CD4-positive, alpha-beta T cell (primary cell): ENCODE measurements around the gene MCTS1. TPM values are rescaled to one million over a fixed set of nuclear protein-coding genes. Genes with fewer than 3 reads are reported as not detected.
"Not testable (repeated sequence)": the region's sequence is repeated elsewhere in the genome, so short reads cannot be mapped to it uniquely, and the experiment has no call there.

Source experiments
- ATAC-seq: fragments of 200-7000 bp; cut with Tn5 transposase; one replicate; pipeline ENCODE4 v1.10.0; 2022; ENCODE audit warnings: mild to moderate bottlenecking; ENCODE audit not compliant: poor library complexity
- CTCF ChIA-PET: fragments of 350-600 bp; sonication (Branson Sonifier 250); formaldehyde crosslinking; loops from one replicate; lab custom pipeline; 2021; ENCODE audit warnings: antibody characterized with exemption, inconsistent platforms; lab: Charles Lee
- POLR2A ChIA-PET: fragments of 350-600 bp; sonication (Branson Sonifier 250); formaldehyde crosslinking; loops from one replicate; lab custom pipeline; 2021; ENCODE audit warnings: antibody characterized with exemption, inconsistent platforms; lab: Charles Lee
- DNase-seq, 14 experiments: peaks; one replicate each; pipeline ENCODE4 v3.0.0-alpha.2; 2013 to 2020; ENCODE audit warnings: mixed read lengths in 2 of 14
- H3K27ac ChIP-seq, 2 donors: one replicate each; pipeline versions ENCODE4 v1.5.1 to v1.7.0; 2013; ENCODE audit warnings: low read length in 2 of 2, low read depth in 1 of 2, mild to moderate bottlenecking in 1 of 2
- H3K27me3 ChIP-seq, 2 experiments: 1 replicate in 1 of 2; 2 replicates in 1 of 2; pipeline versions ENCODE4 v1.6.1 to v1.7.0; 2013; ENCODE audit warnings: low read length in 2 of 2, control low read depth in 1 of 2, mild to moderate bottlenecking in 1 of 2, moderate library complexity in 1 of 2; ENCODE audit not compliant: insufficient read depth in 2 of 2, control insufficient read depth in 1 of 2
- H3K36me3 ChIP-seq: one replicate; pipeline ENCODE4 v1.6.1; 2013; ENCODE audit warnings: low read length, control low read depth; ENCODE audit not compliant: insufficient read depth
- H3K4me1 ChIP-seq: one replicate; pipeline ENCODE4 v1.6.1; 2013; ENCODE audit warnings: low read length, control low read depth; ENCODE audit not compliant: insufficient read depth
- H3K4me3 ChIP-seq: one replicate; pipeline ENCODE4 v1.5.1; 2013; ENCODE audit warnings: mild to moderate bottlenecking, low read length, moderate library complexity
- H3K9me3 ChIP-seq, 2 experiments: 1 replicate in 1 of 2; 2 replicates in 1 of 2; pipeline versions ENCODE4 v1.6.1 to v1.7.0; 2013; ENCODE audit warnings: low read length in 2 of 2, mild to moderate bottlenecking in 2 of 2, control low read depth in 1 of 2, moderate library complexity in 1 of 2; ENCODE audit not compliant: control insufficient read depth in 1 of 2, insufficient read depth in 1 of 2
- H3K27ac Mint-ChIP-seq: one replicate; pipeline ENCODE4 v1.8.0; 2020; ENCODE audit warnings: mixed read lengths
- H3K27me3 Mint-ChIP-seq: one replicate; pipeline ENCODE4 v1.8.0; 2021; ENCODE audit warnings: mixed read lengths
- H3K36me3 Mint-ChIP-seq: one replicate; pipeline ENCODE4 v1.8.0; 2021; ENCODE audit warnings: low read depth, mixed read lengths
- H3K4me1 Mint-ChIP-seq: one replicate; pipeline ENCODE4 v1.8.0; 2021; ENCODE audit warnings: low read depth, mixed read lengths
- H3K4me3 Mint-ChIP-seq: one replicate; pipeline ENCODE4 v1.8.0; 2020; ENCODE audit warnings: mild to moderate bottlenecking, mixed read lengths
- H3K9me3 Mint-ChIP-seq: one replicate; pipeline ENCODE4 v1.8.0; 2020; ENCODE audit warnings: mixed read lengths
- intact Hi-C, 2 experiments: fragments of 100-400 bp; cut with DNase I in 1 of 2; cut with micrococcal nuclease in 1 of 2; formaldehyde crosslinking; loops; one replicate each; pipeline versions ENCODE4 v1.15.1 to v1.9.0; 2023 to 2025; cut with DNase I, micrococcal nuclease
- total RNA-seq, 174 experiments: library from RNA in 2 of 174; stranded (reverse) in 2 of 174; gene quantifications; one replicate each; pipeline ENCODE4 v1.2.3 and lab custom pipeline; 2021 to 2026
- TF ChIP-seq, protein P1 (sequence below): fragments of 200-600 bp; IDR thresholded peaks from one replicate; pipeline ENCODE4 v1.8.0; 2022; ENCODE audit warnings: antibody characterized with exemption, mild to moderate bottlenecking

MCTS1 gene
- total RNA-seq, 2 experiments from 2014 or later = 10.1 to 10.9 TPM

GRCh38 chrX:120570011-120570600 is 33.8 kb upstream of the MCTS1 start:
- ATAC-seq = no peak
- Mint-ChIP-seq H3K9me3 (no peaks in the 10 kb centered on the region), H3K36me3 (no peaks in the 10 kb centered on the region), H3K4me3 (no peak overlapping the region), H3K4me1 (peaks cover 9% of the 10 kb centered on the region), H3K27me3 (no peaks in the 10 kb centered on the region), H3K27ac (no peak overlapping the region)
- TF ChIP-seq, protein P1, sequence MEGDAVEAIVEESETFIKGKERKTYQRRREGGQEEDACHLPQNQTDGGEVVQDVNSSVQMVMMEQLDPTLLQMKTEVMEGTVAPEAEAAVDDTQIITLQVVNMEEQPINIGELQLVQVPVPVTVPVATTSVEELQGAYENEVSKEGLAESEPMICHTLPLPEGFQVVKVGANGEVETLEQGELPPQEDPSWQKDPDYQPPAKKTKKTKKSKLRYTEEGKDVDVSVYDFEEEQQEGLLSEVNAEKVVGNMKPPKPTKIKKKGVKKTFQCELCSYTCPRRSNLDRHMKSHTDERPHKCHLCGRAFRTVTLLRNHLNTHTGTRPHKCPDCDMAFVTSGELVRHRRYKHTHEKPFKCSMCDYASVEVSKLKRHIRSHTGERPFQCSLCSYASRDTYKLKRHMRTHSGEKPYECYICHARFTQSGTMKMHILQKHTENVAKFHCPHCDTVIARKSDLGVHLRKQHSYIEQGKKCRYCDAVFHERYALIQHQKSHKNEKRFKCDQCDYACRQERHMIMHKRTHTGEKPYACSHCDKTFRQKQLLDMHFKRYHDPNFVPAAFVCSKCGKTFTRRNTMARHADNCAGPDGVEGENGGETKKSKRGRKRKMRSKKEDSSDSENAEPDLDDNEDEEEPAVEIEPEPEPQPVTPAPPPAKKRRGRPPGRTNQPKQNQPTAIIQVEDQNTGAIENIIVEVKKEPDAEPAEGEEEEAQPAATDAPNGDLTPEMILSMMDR = no peak
- Histone ChIP-seq H3K27me3 (no peaks in the 10 kb centered on the region), H3K4me1 (no peaks in the 10 kb centered on the region), H3K4me3 (no peak overlapping the region), H3K9me3 (no peaks in the 10 kb centered on the region), H3K36me3 (no peaks in the 10 kb centered on the region), H3K27ac (no peak overlapping the region)
- no peak for DNase-seq
- POLR2A ChIA-PET = interaction anchor here (1.3 to 1.5 kb wide), 2 partner anchors 9 to 10 kb away, joined by 5 to 10 read pairs; partner anchors contain the start of gene CUL4B
- CTCF ChIA-PET = no interaction called here
- intact Hi-C loops = loop anchor here in 1 of 2 experiments (2.0 kb wide), 1 partner anchor 19 kb away; no protein-coding TSS in a partner anchor

GRCh38 chrX:120573806-120574205 is 30.1 kb upstream of the MCTS1 start:
- H3K27me3 ChIP-seq, H3K4me1 Mint-ChIP-seq, H3K4me1 ChIP-seq, H3K36me3 ChIP-seq, H3K36me3 Mint-ChIP-seq, ATAC-seq, H3K4me3 Mint-ChIP-seq, DNase-seq, intact Hi-C loops, H3K4me3 ChIP-seq, H3K27ac Mint-ChIP-seq, H3K27ac ChIP-seq, H3K9me3 ChIP-seq, CTCF ChIA-PET, H3K27me3 Mint-ChIP-seq, H3K9me3 Mint-ChIP-seq: not testable (repeated sequence)
- POLR2A ChIA-PET = interaction anchor here (1.4 kb wide), 1 partner anchor 13 kb away, joined by 5 read pairs; the partner anchor contains the start of gene CUL4B

DNA sequence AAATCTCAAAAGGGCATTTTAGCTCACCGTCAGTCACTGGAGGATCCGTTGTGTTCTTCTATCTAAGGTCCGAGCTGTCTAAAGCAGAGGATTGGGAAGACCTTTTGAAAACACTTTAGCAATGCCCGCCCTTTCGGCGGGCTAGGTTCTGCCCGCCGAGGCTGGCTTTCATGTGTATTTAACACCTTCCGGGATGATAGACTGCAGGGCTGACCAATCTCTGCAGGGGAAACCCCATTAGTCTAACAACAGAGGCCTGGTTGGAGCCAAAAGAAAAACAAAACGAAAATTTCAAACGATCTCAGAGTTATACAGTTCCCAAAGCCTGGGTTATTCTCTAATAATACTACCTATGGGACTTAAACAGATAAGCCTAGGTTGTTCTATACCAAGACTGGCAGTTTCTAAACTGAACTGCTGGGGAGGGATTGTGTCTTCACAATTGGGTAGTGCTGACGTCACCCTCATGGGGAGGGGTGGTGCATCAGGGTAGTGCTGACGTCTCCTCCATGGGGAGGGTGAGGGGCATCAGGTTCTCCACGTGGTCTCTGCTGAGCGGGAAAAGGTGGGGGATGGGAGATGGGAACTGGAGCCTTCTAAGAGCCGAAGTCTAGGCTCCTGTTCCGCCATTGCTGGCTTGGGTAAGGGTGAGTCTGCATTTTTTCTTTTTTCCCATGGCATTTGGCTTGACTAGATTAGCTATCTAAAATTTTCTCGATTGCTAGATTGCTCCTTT is 28.4 kb upstream of the MCTS1 start:
- DNase-seq (no peak), ATAC-seq (no peak)
- no peaks in the 10 kb centered on the region for H3K36me3 Mint-ChIP-seq
- H3K36me3 ChIP-seq = no peaks in the 10 kb centered on the region
- H3K4me3 ChIP-seq = no peak overlapping the region
- no peaks in the 10 kb centered on the region for H3K9me3 Mint-ChIP-seq
- no peak overlapping the region for H3K27ac ChIP-seq
- H3K9me3 ChIP-seq = no peaks in the 10 kb centered on the region
- intact Hi-C loops = no loop called here
- H3K4me1 ChIP-seq = no peaks in the 10 kb centered on the region
- CTCF ChIA-PET = no interaction called here
- TF ChIP-seq, protein P1 = no peak
- no peaks in the 10 kb centered on the region for H3K27me3 Mint-ChIP-seq
- peaks cover 9% of the 10 kb centered on the region for H3K4me1 Mint-ChIP-seq
- H3K4me3 Mint-ChIP-seq = no peak overlapping the region
- POLR2A ChIA-PET = no interaction called here
- H3K27ac Mint-ChIP-seq = no peak overlapping the region
- no peaks in the 10 kb centered on the region for H3K27me3 ChIP-seq
